GM12892 (cell line): ENCODE measurements around the gene SIRT4.

ENCODE experiments used
- POLR2A ChIP-seq: IDR thresholded peaks from 2 replicates; pipeline ENCODE4 v1.6.1; 2011; ENCODE audit warnings: low read depth, low read length, control low read depth
- POLR2AphosphoS5 ChIP-seq: IDR thresholded peaks from 2 replicates; pipeline ENCODE4 v1.6.1; 2011; ENCODE audit warnings: low read depth, low read length, control low read depth
- TAF1 ChIP-seq: IDR thresholded peaks from 2 replicates; pipeline ENCODE4 v1.6.1; 2011; ENCODE audit warnings: low read depth, mild to moderate bottlenecking, control low read depth, low read length, borderline replicate concordance

DNA sequence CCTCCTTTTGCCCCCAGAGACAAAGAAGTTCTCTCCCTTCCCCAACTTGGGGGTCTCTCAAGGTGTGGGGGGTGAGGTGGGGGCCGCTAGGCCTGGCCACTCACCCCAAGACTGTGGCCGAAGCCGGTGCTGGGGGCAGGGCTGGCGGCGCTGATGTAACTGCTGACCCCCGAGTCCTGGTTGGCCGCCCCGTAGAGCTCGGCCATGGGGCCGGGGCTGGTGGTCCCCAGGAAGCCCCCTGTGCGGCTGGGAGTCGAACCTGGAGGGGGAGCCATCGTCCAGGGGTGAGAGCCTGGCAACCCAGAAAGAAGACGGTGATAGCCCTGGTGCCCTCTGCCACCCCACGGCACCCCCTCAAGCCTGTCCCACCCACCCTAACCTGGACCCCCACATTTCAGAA is 43.9 kb downstream of the SIRT4 start:
- TF ChIP-seq POLR2A (no peak), POLR2AphosphoS5 (no peak), TAF1 (no peak)
